HCT116 (cell line): Measurements from ENCODE around the gene SLC1A4. TPM values are rescaled to one million over a fixed set of nuclear protein-coding genes. Genes with fewer than 3 reads are reported as not detected.

Experiments used
- ATAC-seq: fragments of 200-7000 bp; cut with Tn5 transposase; 2 replicates; pipeline ENCODE4 v1.9.1; 2020; ENCODE audit warnings: mild to moderate bottlenecking, moderate library complexity
- BruUV-seq: library from RNA; stranded (reverse); fragments of 400-500 nt; replicated peaks from 2 replicates; lab custom pipeline; 2021; lab: Mats Ljungman, UMichigan
- CTCF ChIA-PET: fragments of 300-600 bp; sonication (Branson Sonifier 250); formaldehyde crosslinking; loops from one replicate; lab custom pipeline; 2021; ENCODE audit warnings: antibody characterized with exemption; lab: Charles Lee
- POLR2A ChIA-PET: fragments of 300-600, 350-600 bp; sonication (Branson Sonifier 250); formaldehyde crosslinking; loops from one replicate; lab custom pipeline; 2021; ENCODE audit warnings: antibody characterized with exemption; lab: Charles Lee
- RAD21 ChIA-PET, 2 experiments: fragments of 300-600 bp; sonication (Branson Sonifier 250); formaldehyde crosslinking; loops; one replicate each; lab custom pipeline; 2023; ENCODE audit warnings: low total read pairs in 2 of 2; ENCODE audit not compliant: uncharacterized antibody in 2 of 2, unreplicated experiment in 2 of 2, low non-redundant PET in 1 of 2; lab: Charles Lee
- DNase-seq: peaks from one replicate; pipeline ENCODE4 v3.0.0-alpha.2; 2010; ENCODE audit warnings: low read depth, low spot score
- H2AFZ ChIP-seq: fragments of 200-600 bp; shearing (Covaris generic), sonication (generic); 2 replicates; pipeline ENCODE4 v1.6.1; 2017; ENCODE audit warnings: low read depth, mixed run types, mixed read lengths, antibody characterized with exemption, low read length; ENCODE audit not compliant: poor library complexity, severe bottlenecking
- H3K27ac ChIP-seq: 2 replicates; pipeline ENCODE4 v1.5.1; 2012; ENCODE audit warnings: low read depth, low read length
- H3K27me3 ChIP-seq: fragments of 200-600 bp; sonication (generic); 2 replicates; pipeline ENCODE4 v1.6.1; 2016; ENCODE audit warnings: mixed run types, low read length, mixed read lengths; ENCODE audit not compliant: insufficient read depth
- H3K36me3 ChIP-seq, 2 experiments: fragments of 200-500 bp in 1 of 2; fragments of 200-600 bp in 1 of 2; sonication (Bioruptor generic) in 1 of 2; sonication (generic) in 1 of 2; 2 replicates each; pipeline versions ENCODE4 v1.5.1 to v1.6.1; 2014 to 2016; ENCODE audit warnings: low read length in 2 of 2, inconsistent platforms in 1 of 2, mixed read lengths in 1 of 2, mixed run types in 1 of 2; ENCODE audit not compliant: insufficient read depth in 2 of 2, control insufficient read depth in 1 of 2
- H3K4me1 ChIP-seq, 2 experiments: fragments of 200-600 bp in 1 of 2; sonication (generic) in 1 of 2; 2 replicates each; pipeline versions ENCODE4 v1.5.1 to v1.6.1; 2012 to 2017; ENCODE audit warnings: low read length in 2 of 2, inconsistent platforms in 1 of 2, mild to moderate bottlenecking in 1 of 2, mixed read lengths in 1 of 2, mixed run types in 1 of 2, moderate library complexity in 1 of 2; ENCODE audit not compliant: insufficient read depth in 2 of 2, control insufficient read depth in 1 of 2
- H3K4me2 ChIP-seq: fragments of 200-600 bp; sonication (generic); 2 replicates; pipeline ENCODE4 v1.6.1; 2017; ENCODE audit warnings: mixed run types, low read length, mixed read lengths
- H3K4me3 ChIP-seq, 2 experiments: fragments of 200-600 bp in 1 of 2; sonication (generic) in 1 of 2; replicated peaks in 1 of 2; 2 replicates each; pipeline ENCODE4 v1.5.1; 2011 to 2016; ENCODE audit warnings: low read length in 2 of 2, control low read depth in 1 of 2, low read depth in 1 of 2, mild to moderate bottlenecking in 1 of 2, mixed read lengths in 1 of 2, mixed run types in 1 of 2
- H3K79me2 ChIP-seq: fragments of 200-600 bp; sonication (generic); 2 replicates; pipeline ENCODE4 v1.6.1; 2017; ENCODE audit warnings: mild to moderate bottlenecking, mixed run types, low read length, moderate library complexity, mixed read lengths; ENCODE audit not compliant: insufficient read depth
- H3K9ac ChIP-seq: fragments of 200-600 bp; sonication (generic); 2 replicates; pipeline ENCODE4 v1.6.1; 2016; ENCODE audit warnings: low read length, mixed read lengths
- H3K9me2 ChIP-seq: fragments of 200-600 bp; sonication (generic), shearing (Covaris generic); 2 replicates; pipeline ENCODE4 v1.6.1; 2017; ENCODE audit warnings: mixed run types, mild to moderate bottlenecking, moderate library complexity; ENCODE audit not compliant: insufficient read depth
- H3K9me3 ChIP-seq, 2 experiments: fragments of 200-500 bp in 1 of 2; fragments of 200-600 bp in 1 of 2; sonication (Bioruptor generic) in 1 of 2; sonication (generic) in 1 of 2; 2 replicates each; pipeline ENCODE4 v1.6.1; 2014 to 2017; ENCODE audit warnings: low read length in 2 of 2, mixed read lengths in 2 of 2, inconsistent platforms in 1 of 2, low read depth in 1 of 2, mild to moderate bottlenecking in 1 of 2, mixed run types in 1 of 2, moderate library complexity in 1 of 2; ENCODE audit not compliant: control insufficient read depth in 1 of 2, insufficient read depth in 1 of 2
- H4K20me1 ChIP-seq: fragments of 200-600 bp; sonication (generic), shearing (Covaris generic); 2 replicates; pipeline ENCODE4 v1.6.1; 2017; ENCODE audit warnings: mixed run types, mild to moderate bottlenecking, moderate library complexity; ENCODE audit not compliant: insufficient read depth
- CTCF ChIP-seq, 3 experiments: fragments of 200-600 bp in 1 of 3; sonication (generic) in 1 of 3; IDR thresholded peaks in 2 of 3; conservative IDR thresholded peaks in 1 of 3; 2 replicates each; pipeline ENCODE4 v1.5.1; 2012 to 2017; ENCODE audit warnings: low read depth in 2 of 3, low read length in 2 of 3, antibody characterized with exemption in 1 of 3, borderline replicate concordance in 1 of 3, control low read depth in 1 of 3, mild to moderate bottlenecking in 1 of 3, mixed read lengths in 1 of 3, mixed run types in 1 of 3, moderate library complexity in 1 of 3; ENCODE audit not compliant: insufficient read depth in 1 of 3
- ELF1 ChIP-seq: IDR thresholded peaks from 2 replicates; pipeline ENCODE4 v1.6.1; 2012; ENCODE audit warnings: low read depth, borderline replicate concordance
- EZH2 ChIP-seq: fragments of 200-600 bp; sonication (generic); IDR thresholded peaks from 2 replicates; pipeline ENCODE4 v1.6.1; 2017; ENCODE audit warnings: antibody characterized with exemption, mixed run types
- EZH2phosphoT487 ChIP-seq: fragments of 200-600 bp; IDR thresholded peaks from 2 replicates; pipeline ENCODE4 v1.6.1; 2018; ENCODE audit warnings: antibody characterized with exemption, borderline replicate concordance
- FOSL1 ChIP-seq: IDR thresholded peaks from 2 replicates; pipeline ENCODE4 v1.6.1; 2012; ENCODE audit warnings: low read depth
- JUND ChIP-seq: IDR thresholded peaks from 2 replicates; pipeline ENCODE4 v1.6.1; 2012
- RAD21 ChIP-seq: IDR thresholded peaks from 2 replicates; pipeline ENCODE4 v1.6.1; 2012; ENCODE audit warnings: low read depth, mild to moderate bottlenecking
- SIN3A ChIP-seq: IDR thresholded peaks from 2 replicates; pipeline ENCODE4 v1.6.1; 2012; ENCODE audit warnings: low read depth
- SP1 ChIP-seq: IDR thresholded peaks from 2 replicates; pipeline ENCODE4 v1.6.1; 2012; ENCODE audit warnings: low read depth
- SRF ChIP-seq: IDR thresholded peaks from 2 replicates; pipeline ENCODE4 v1.6.1; 2012; ENCODE audit warnings: low read depth
- TCF7L2 ChIP-seq: IDR thresholded peaks from 2 replicates; pipeline ENCODE4 v1.7.0; 2011; ENCODE audit warnings: borderline replicate concordance, inconsistent platforms; ENCODE audit not compliant: insufficient read depth, insufficient read length; ENCODE audit errors: extremely low read depth
- YY1 ChIP-seq: IDR thresholded peaks from 2 replicates; pipeline ENCODE4 v1.6.1; 2011; ENCODE audit warnings: low read length, low read depth, moderate library complexity, mild to moderate bottlenecking; ENCODE audit not compliant: insufficient replicate concordance; ENCODE audit errors: extremely low read depth
- ZFX ChIP-seq: fragments of 450-650 bp; IDR thresholded peaks from 2 replicates; pipeline ENCODE4 v1.6.1; 2017
- intact Hi-C: fragments of 100-400 bp; cut with micrococcal nuclease; formaldehyde crosslinking; loops from 2 replicates; pipeline ENCODE4 v1.10.0; 2022
- total RNA-seq: library from RNA; stranded (reverse); gene quantifications from one replicate; pipeline ENCODE4 v1.2.1, GENCODE V29; 2021; ENCODE audit not compliant: unreplicated experiment
- TF ChIP-seq, protein P1 (sequence below): IDR thresholded peaks from 2 replicates; pipeline ENCODE4 v1.6.1; 2012
- TF ChIP-seq, protein P2 (sequence below): IDR thresholded peaks from 2 replicates; pipeline ENCODE4 v1.6.1; 2012; ENCODE audit warnings: low read depth
- TF ChIP-seq, protein P3 (sequence below): IDR thresholded peaks from 2 replicates; pipeline ENCODE4 v1.6.1; 2011; ENCODE audit warnings: mild to moderate bottlenecking, low read length, moderate library complexity; ENCODE audit not compliant: insufficient replicate concordance; ENCODE audit errors: extremely low read depth

The SLC1A4 gene
- total RNA-seq, 1 experiment from 2014 or later: 9.2 TPM

- RAD21 ChIA-PET: no interaction called here
- H3K27ac ChIP-seq: no peak overlapping the region
- no peaks in the 10 kb centered on the region for H3K9me2 ChIP-seq
- H3K9me3 ChIP-seq: no peaks in the 10 kb centered on the region
- no peak overlapping the region for H3K4me2 ChIP-seq
- H3K9ac ChIP-seq: no peak overlapping the region
- no peaks in the 10 kb centered on the region for H3K79me2 ChIP-seq
- H3K36me3 ChIP-seq: no peaks in the 10 kb centered on the region
- peaks cover 0 to 7% of the 10 kb centered on the region in 2 experiments; a peak in 1 of 4 replicates for H3K4me1 ChIP-seq
- CTCF ChIA-PET: no interaction called here
- no TSS peak for BruUV-seq
- DNase-seq (no peak), ATAC-seq (no peak)
- no peak overlapping the region for H2AFZ ChIP-seq
- no peaks in the 10 kb centered on the region for H3K27me3 ChIP-seq
- H4K20me1 ChIP-seq: no peaks in the 10 kb centered on the region
- H3K4me3 ChIP-seq: no peak overlapping the region
- intact Hi-C loops: no loop called here
- TF ChIP-seq, protein P1, sequence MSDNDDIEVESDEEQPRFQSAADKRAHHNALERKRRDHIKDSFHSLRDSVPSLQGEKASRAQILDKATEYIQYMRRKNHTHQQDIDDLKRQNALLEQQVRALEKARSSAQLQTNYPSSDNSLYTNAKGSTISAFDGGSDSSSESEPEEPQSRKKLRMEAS: no peak
- TF ChIP-seq JUND: no peak
- TF ChIP-seq, protein P2, sequence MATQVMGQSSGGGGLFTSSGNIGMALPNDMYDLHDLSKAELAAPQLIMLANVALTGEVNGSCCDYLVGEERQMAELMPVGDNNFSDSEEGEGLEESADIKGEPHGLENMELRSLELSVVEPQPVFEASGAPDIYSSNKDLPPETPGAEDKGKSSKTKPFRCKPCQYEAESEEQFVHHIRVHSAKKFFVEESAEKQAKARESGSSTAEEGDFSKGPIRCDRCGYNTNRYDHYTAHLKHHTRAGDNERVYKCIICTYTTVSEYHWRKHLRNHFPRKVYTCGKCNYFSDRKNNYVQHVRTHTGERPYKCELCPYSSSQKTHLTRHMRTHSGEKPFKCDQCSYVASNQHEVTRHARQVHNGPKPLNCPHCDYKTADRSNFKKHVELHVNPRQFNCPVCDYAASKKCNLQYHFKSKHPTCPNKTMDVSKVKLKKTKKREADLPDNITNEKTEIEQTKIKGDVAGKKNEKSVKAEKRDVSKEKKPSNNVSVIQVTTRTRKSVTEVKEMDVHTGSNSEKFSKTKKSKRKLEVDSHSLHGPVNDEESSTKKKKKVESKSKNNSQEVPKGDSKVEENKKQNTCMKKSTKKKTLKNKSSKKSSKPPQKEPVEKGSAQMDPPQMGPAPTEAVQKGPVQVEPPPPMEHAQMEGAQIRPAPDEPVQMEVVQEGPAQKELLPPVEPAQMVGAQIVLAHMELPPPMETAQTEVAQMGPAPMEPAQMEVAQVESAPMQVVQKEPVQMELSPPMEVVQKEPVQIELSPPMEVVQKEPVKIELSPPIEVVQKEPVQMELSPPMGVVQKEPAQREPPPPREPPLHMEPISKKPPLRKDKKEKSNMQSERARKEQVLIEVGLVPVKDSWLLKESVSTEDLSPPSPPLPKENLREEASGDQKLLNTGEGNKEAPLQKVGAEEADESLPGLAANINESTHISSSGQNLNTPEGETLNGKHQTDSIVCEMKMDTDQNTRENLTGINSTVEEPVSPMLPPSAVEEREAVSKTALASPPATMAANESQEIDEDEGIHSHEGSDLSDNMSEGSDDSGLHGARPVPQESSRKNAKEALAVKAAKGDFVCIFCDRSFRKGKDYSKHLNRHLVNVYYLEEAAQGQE: no peak
- TF ChIP-seq EZH2phosphoT487: no peak
- TF ChIP-seq YY1: no peak
- TF ChIP-seq ELF1: no peak
- TF ChIP-seq ZFX: no peak
- no peak for TF ChIP-seq RAD21
- TF ChIP-seq SIN3A: no peak
- TF ChIP-seq CTCF (IDR thresholded peaks at IDR 0.05 in 2 of 3, conservative IDR thresholded peaks at IDR 0.05 in 1 of 3; ENCODE audit: borderline replicate concordance in 1 of 3, insufficient read depth in 1 of 3, low read depth in 2 of 3, low read length in 2 of 3): no peak
- no peak for TF ChIP-seq EZH2
- no peak for TF ChIP-seq SRF
- TF ChIP-seq TCF7L2: no peak
- TF ChIP-seq, protein P3, sequence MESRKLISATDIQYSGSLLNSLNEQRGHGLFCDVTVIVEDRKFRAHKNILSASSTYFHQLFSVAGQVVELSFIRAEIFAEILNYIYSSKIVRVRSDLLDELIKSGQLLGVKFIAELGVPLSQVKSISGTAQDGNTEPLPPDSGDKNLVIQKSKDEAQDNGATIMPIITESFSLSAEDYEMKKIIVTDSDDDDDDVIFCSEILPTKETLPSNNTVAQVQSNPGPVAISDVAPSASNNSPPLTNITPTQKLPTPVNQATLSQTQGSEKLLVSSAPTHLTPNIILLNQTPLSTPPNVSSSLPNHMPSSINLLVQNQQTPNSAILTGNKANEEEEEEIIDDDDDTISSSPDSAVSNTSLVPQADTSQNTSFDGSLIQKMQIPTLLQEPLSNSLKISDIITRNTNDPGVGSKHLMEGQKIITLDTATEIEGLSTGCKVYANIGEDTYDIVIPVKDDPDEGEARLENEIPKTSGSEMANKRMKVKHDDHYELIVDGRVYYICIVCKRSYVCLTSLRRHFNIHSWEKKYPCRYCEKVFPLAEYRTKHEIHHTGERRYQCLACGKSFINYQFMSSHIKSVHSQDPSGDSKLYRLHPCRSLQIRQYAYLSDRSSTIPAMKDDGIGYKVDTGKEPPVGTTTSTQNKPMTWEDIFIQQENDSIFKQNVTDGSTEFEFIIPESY: no peak
- no peak for TF ChIP-seq SP1
- TF ChIP-seq FOSL1: no peak
- POLR2A ChIA-PET: no interaction called here
Measured at GRCh38 chr2:65026704-65027464, 37.7 kb downstream of the SLC1A4 start.
